ENCODE measurements around the gene IGF2BP2.

DNA sequence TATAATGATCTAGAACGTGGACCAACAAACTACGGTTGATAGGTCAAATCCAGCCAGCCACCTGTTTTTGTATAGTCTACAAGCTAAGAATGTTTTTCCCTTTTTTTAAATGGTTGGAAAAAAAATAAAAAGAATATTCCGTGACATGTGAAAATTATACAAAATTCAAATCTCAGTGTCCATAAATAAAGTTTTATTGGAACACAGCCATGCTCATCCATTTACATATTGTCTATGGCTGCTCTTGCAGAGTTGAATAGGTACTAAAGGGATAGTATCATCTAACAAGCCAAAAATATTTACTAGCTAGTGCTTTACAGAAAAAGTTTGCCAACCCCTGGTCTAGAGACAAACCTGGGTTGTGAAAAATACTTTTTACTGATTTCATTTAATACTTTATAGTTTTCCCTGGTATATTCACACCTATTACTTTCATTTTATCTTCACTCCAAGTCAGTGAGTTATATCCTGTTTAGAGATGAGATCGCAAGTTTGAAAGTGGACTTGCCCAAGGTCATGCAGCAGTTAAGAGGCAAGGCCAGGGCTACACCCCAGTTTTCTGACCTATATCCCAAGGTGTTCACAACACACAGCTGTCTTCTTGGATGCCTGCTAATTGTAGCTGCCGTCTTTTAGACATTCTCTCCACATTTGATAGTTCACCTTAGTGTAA, 58.4 kb downstream of the IGF2BP2 start:
- TF ChIP-seq, protein P1, sequence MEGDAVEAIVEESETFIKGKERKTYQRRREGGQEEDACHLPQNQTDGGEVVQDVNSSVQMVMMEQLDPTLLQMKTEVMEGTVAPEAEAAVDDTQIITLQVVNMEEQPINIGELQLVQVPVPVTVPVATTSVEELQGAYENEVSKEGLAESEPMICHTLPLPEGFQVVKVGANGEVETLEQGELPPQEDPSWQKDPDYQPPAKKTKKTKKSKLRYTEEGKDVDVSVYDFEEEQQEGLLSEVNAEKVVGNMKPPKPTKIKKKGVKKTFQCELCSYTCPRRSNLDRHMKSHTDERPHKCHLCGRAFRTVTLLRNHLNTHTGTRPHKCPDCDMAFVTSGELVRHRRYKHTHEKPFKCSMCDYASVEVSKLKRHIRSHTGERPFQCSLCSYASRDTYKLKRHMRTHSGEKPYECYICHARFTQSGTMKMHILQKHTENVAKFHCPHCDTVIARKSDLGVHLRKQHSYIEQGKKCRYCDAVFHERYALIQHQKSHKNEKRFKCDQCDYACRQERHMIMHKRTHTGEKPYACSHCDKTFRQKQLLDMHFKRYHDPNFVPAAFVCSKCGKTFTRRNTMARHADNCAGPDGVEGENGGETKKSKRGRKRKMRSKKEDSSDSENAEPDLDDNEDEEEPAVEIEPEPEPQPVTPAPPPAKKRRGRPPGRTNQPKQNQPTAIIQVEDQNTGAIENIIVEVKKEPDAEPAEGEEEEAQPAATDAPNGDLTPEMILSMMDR (IDR thresholded peaks at IDR 0.05), result no peak
- TF ChIP-seq EZH2 (IDR thresholded peaks at IDR 0.05; ENCODE audit: borderline replicate concordance, insufficient read depth, low read depth, low read length, poor library complexity, severe bottlenecking), result no peak
